HepG2 (cell line): Measurements from ENCODE around the gene NUTF2. TPM values are rescaled to one million over a fixed set of nuclear protein-coding genes. Genes with fewer than 3 reads are reported as not detected.

Experiments used
- RBFOX2 ChIP-seq: fragments of 200-400 bp; formaldehyde crosslinking; IDR thresholded peaks from 2 replicates; pipeline ENCODE4 v1.6.1; 2017; ENCODE audit warnings: low read depth, mild to moderate bottlenecking, low read length
- ZNF318 ChIP-seq: sonication (generic); formaldehyde crosslinking; IDR thresholded peaks from 2 replicates; pipeline ENCODE4 v1.4.0; 2020; ENCODE audit warnings: mild to moderate bottlenecking, missing genetic modification reagents
- polyA plus RNA-seq, 8 experiments: library from polyadenylated mRNA; depleted of rRNA in 3 of 8; stranded (reverse) in 7 of 8; unstranded in 1 of 8; fragments of >200 nt; fragmentation: Illumina TruSeq in 4 of 8; extraction: Trizol in 4 of 8; gene quantifications; 2 replicates each; pipeline versions ENCODE4 v1.2.1 to v1.2.3, GENCODE V29; 2011 to 2016; ENCODE audit warnings: low read depth in 4 of 8, missing spikeins in 1 of 8, mixed read lengths in 1 of 8; ENCODE audit not compliant: insufficient read depth in 1 of 8
- total RNA-seq, 5 experiments: library from RNA; depleted of rRNA; stranded (reverse); fragments of >200 nt; fragmentation: Illumina TruSeq; extraction: Trizol; gene quantifications; 2 replicates each; pipeline ENCODE4 v1.2.3, GENCODE V29; 2016; ENCODE audit warnings: low read depth in 1 of 5

The NUTF2 gene
- total and polyA plus RNA-seq, 2 of the 13 experiments (the other 11 are each of a cell fraction or from before 2014, with no cell fraction given): 168 to 214 TPM

GRCh38 chr16:67833030-67833414 lies 13.7 kb upstream of the NUTF2 start (continued):
- TF ChIP-seq ZNF318 (0 out of 2 replicates have a peak, but pooled peaks have one; percentile 33), RBFOX2 (no peak)
